Activated CD4-positive, alpha-beta T cell treated with anti-CD3 and anti-CD28 coated beads, Interleukin-2, amount 10 ng/mL, durations not matched to agents 24 days and 14 days (primary cell): ENCODE data around the gene TMEM167A. TPM values are rescaled to one million over a fixed set of nuclear protein-coding genes. Genes with fewer than 3 reads are reported as not detected.

ENCODE experiments used
- DNase-seq: peaks from one replicate; pipeline ENCODE4 v3.0.0; 2022
- H3K27ac Mint-ChIP-seq: one replicate; pipeline ENCODE4 v1.8.0; 2022; ENCODE audit warnings: mild to moderate bottlenecking, mixed read lengths
- H3K27me3 Mint-ChIP-seq: one replicate; pipeline ENCODE4 v1.8.0; 2022; ENCODE audit warnings: mixed read lengths
- H3K36me3 Mint-ChIP-seq: one replicate; pipeline ENCODE4 v1.8.0; 2022; ENCODE audit warnings: low read depth, mild to moderate bottlenecking, mixed read lengths
- H3K4me1 Mint-ChIP-seq: one replicate; pipeline ENCODE4 v1.8.0; 2021; ENCODE audit warnings: mixed read lengths
- H3K4me3 Mint-ChIP-seq: one replicate; pipeline ENCODE4 v1.8.0; 2022; ENCODE audit warnings: mild to moderate bottlenecking, moderate library complexity, mixed read lengths
- H3K9me3 Mint-ChIP-seq: one replicate; pipeline ENCODE4 v1.8.0; 2021; ENCODE audit warnings: mixed read lengths
- intact Hi-C: fragments of 100-400 bp; cut with micrococcal nuclease; formaldehyde crosslinking; loops from one replicate; pipeline ENCODE4 v1.15.1; 2023
- total RNA-seq: library from RNA; stranded (reverse); gene quantifications from 2 replicates; pipeline ENCODE4 v1.2.3, GENCODE V29; 2022

The TMEM167A gene
- total RNA-seq, 1 donor from 2014 or later: 87.4 TPM

DNA sequence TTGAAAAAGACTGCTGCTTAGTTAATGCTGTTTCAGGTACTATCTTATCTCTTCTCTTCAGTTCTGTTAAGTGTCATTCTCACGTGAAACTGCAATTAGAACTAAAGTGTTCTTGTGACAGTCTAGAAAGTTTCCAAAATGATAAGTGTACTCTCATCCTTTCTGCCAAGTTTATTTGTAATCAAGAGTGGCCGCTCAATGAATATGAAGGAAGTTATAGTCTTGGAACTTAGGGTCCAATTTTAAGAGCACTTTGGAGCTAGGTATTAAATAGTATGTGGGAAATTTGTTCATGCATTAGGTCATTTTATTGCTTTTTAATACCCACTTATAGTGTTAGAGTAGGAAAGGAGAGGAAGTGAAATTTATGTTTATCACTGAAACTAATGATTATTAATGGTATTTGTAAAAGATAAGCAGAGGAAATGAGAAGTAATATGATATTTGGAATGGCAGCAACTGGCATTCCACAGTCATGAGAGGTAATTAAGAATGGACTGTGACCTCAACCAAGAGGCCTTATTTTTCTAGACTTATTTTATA, 20.6 kb upstream of the TMEM167A start:
- Mint-ChIP-seq H3K4me3 (no peak overlapping the region), H3K27ac (no peak overlapping the region), H3K9me3 (peaks cover 13% of the 10 kb centered on the region), H3K27me3 (no peaks in the 10 kb centered on the region), H3K36me3 (peaks cover 13% of the 10 kb centered on the region), H3K4me1 (peaks cover 3% of the 10 kb centered on the region)
- intact Hi-C loops: no loop called here
- no peak for DNase-seq

- Mint-ChIP-seq H3K9me3 (peaks cover 14% of the 10 kb centered on the region), H3K27me3 (no peaks in the 10 kb centered on the region), H3K27ac (no peak overlapping the region), H3K36me3 (peaks cover 16% of the 10 kb centered on the region), H3K4me3 (no peak overlapping the region), H3K4me1 (peaks cover 11% of the 10 kb centered on the region)
- intact Hi-C loops: no loop called here
- no peak for DNase-seq
These were observed 19.6 kb upstream of the TMEM167A start for GRCh38 chr5:83096660-83097339.

- no peaks in the 10 kb centered on the region for H3K27me3 Mint-ChIP-seq
- no peak overlapping the region for H3K27ac Mint-ChIP-seq
- peaks cover 14% of the 10 kb centered on the region for H3K9me3 Mint-ChIP-seq
- DNase-seq: no peak
- no peak overlapping the region for H3K4me3 Mint-ChIP-seq
- intact Hi-C loops: no loop called here
- peaks cover 17% of the 10 kb centered on the region for H3K36me3 Mint-ChIP-seq
- H3K4me1 Mint-ChIP-seq: peaks cover 11% of the 10 kb centered on the region
These were observed 18.9 kb upstream of the TMEM167A start for GRCh38 chr5:83095957-83096539.

- no peak for DNase-seq
- Mint-ChIP-seq H3K36me3 (peaks cover 19% of the 10 kb centered on the region), H3K9me3 (peaks cover 16% of the 10 kb centered on the region), H3K4me3 (no peak overlapping the region), H3K4me1 (peaks cover 11% of the 10 kb centered on the region), H3K27me3 (no peaks in the 10 kb centered on the region), H3K27ac (no peak overlapping the region)
- intact Hi-C loops: no loop called here
These were observed 18.2 kb upstream of the TMEM167A start for GRCh38 chr5:83095163-83095956.

DNA sequence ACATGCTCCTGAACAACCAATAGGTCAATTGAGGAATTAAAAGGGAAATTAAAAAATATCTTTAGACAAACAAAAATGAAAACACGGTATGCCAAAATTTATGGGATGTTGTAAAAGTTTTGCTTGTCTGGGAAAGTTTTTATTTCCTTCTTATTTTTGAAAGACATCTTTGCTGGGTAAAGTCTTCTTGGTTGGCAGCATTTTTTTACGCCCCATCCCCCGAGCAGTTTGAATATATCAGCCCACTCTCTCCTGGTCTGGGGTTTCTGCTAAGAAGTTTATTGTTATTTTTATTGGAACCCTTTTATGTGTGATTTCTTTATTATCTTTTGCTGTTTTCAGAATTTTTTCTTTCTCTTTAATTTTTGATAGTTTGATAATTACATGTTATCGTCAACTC, 16.5 kb upstream of the TMEM167A start:
- intact Hi-C loops: no loop called here
- no peak overlapping the region for H3K4me3 Mint-ChIP-seq
- no peaks in the 10 kb centered on the region for H3K27me3 Mint-ChIP-seq
- H3K9me3 Mint-ChIP-seq: peaks cover 18% of the 10 kb centered on the region
- no peak overlapping the region for H3K27ac Mint-ChIP-seq
- peaks cover 11% of the 10 kb centered on the region for H3K4me1 Mint-ChIP-seq
- peaks cover 19% of the 10 kb centered on the region for H3K36me3 Mint-ChIP-seq
- no peak for DNase-seq

GRCh38 chr5:83092619-83093018, 15.4 kb upstream of the TMEM167A start:
- intact Hi-C loops: no loop called here
- DNase-seq: no peak
- H3K27me3 Mint-ChIP-seq: no peaks in the 10 kb centered on the region
- peaks cover 18% of the 10 kb centered on the region for H3K9me3 Mint-ChIP-seq
- H3K4me1 Mint-ChIP-seq: peaks cover 11% of the 10 kb centered on the region
- H3K36me3 Mint-ChIP-seq: peaks cover 19% of the 10 kb centered on the region
- no peak overlapping the region for H3K4me3 Mint-ChIP-seq
- no peak overlapping the region for H3K27ac Mint-ChIP-seq

DNA sequence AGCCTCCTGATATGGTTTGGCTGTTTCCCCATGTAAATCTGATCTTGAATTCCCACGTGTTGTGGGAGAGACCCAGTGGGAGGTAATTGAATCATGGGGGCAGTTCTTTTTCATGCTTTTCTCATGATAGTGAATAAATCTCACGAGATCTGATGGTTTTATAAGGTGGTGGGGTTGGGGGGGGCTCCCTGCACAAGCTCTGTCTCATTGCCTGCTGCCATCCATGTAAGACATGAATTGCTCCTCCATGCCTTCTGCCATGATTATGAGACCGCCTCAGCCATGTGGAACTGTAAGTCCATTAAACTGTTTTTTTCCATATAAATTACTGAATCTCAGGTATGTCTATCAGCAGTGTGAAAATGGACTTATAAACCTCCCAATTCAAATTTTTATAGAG, 13.0 kb upstream of the TMEM167A start:
- peaks cover 11% of the 10 kb centered on the region for H3K4me1 Mint-ChIP-seq
- H3K36me3 Mint-ChIP-seq: peaks cover 17% of the 10 kb centered on the region
- no peaks in the 10 kb centered on the region for H3K27me3 Mint-ChIP-seq
- H3K4me3 Mint-ChIP-seq: no peak overlapping the region
- no peak for DNase-seq
- peaks cover 13% of the 10 kb centered on the region for H3K9me3 Mint-ChIP-seq
- intact Hi-C loops: no loop called here
- no peak overlapping the region for H3K27ac Mint-ChIP-seq

DNA sequence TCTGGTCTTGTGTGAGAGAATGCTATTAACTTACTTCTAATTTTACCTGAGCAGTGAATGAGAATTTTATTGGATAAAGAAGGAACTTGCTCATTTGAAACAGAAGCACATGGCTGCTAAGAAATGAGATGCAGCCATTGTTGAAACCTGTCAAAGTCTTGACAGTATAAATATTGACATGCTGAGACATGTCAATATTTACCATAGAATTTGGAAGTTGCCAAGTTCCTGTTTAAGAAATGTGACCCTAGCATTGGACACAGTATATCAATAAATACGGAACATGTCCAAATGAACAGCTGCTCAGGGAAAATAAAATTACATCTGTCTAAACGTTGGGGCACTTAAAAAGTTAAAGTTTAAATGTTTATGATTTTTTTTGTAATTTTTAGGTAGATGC, 7.9 kb upstream of the TMEM167A start:
- H3K27ac Mint-ChIP-seq: no peak overlapping the region
- intact Hi-C loops: no loop called here

GRCh38 chr5:83084336-83084735, 7.1 kb upstream of the TMEM167A start:
- DNase-seq: no peak
- H3K4me1 Mint-ChIP-seq: peaks cover 3% of the 10 kb centered on the region
- no peak overlapping the region for H3K27ac Mint-ChIP-seq
- no peaks in the 10 kb centered on the region for H3K9me3 Mint-ChIP-seq
- peaks cover 3% of the 10 kb centered on the region for H3K36me3 Mint-ChIP-seq
- H3K27me3 Mint-ChIP-seq: no peaks in the 10 kb centered on the region
- no peak overlapping the region for H3K4me3 Mint-ChIP-seq
- intact Hi-C loops: no loop called here

More for the DNA sequence above, 7.9 kb upstream of the TMEM167A start:
- no peaks in the 10 kb centered on the region for H3K27me3 Mint-ChIP-seq
- no peaks in the 10 kb centered on the region for H3K9me3 Mint-ChIP-seq
- DNase-seq: no peak
- peaks cover 3% of the 10 kb centered on the region for H3K36me3 Mint-ChIP-seq
- no peak overlapping the region for H3K4me3 Mint-ChIP-seq
- peaks cover 3% of the 10 kb centered on the region for H3K4me1 Mint-ChIP-seq

- peaks cover 3% of the 10 kb centered on the region for H3K36me3 Mint-ChIP-seq
- H3K27ac Mint-ChIP-seq: no peak overlapping the region
- H3K4me3 Mint-ChIP-seq: no peak overlapping the region
- H3K27me3 Mint-ChIP-seq: no peaks in the 10 kb centered on the region
- peaks cover 10% of the 10 kb centered on the region for H3K4me1 Mint-ChIP-seq
- no peak for DNase-seq
- H3K9me3 Mint-ChIP-seq: peaks cover 4% of the 10 kb centered on the region
- intact Hi-C loops: no loop called here
These were observed 5.6 kb upstream of the TMEM167A start for GRCh38 chr5:83082750-83083149.

DNA sequence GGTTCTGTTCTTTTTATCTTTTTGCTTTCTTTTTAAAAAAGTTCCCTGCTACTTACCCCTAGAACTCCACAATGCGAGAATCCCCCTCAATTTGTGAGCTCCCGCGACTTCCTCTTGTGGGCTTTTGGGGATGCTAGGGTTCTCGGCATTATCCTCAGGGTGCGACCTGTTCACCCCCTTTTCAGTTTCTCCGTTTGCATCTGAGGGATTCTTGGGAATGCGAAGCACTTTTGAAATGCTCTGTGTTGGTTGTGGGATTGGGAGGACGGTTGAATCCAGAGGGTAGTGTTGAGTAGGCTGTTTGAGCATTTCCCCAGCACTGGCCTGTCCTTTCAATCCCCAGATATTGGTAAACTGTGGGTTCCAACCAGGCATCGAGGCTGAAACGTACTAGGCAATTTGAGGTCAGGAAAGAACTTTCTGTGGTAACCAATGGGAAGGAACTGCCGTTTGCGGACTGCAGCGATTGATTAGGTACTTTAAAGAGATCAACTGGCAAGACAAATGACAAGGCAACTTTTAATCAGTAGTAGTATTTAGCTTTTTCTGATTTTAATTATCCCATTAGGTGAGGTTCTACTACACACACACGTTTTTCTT, 568 bp upstream of the TMEM167A start:
- Mint-ChIP-seq H3K4me1 (peaks cover 34% of the 10 kb centered on the region), H3K4me3 (peak overlapping the region; percentile 97), H3K9me3 (peaks cover 4% of the 10 kb centered on the region), H3K36me3 (peaks cover 23% of the 10 kb centered on the region), H3K27me3 (no peaks in the 10 kb centered on the region), H3K27ac (peak overlapping the region; percentile 98)
- intact Hi-C loops: loop anchor here (1.0 to 10.0 kb wide), 5 partner anchors 395 to 1103 kb away; partner anchors contain the start of genes ATG10, RPS23 and VCAN
- DNase-seq: no peak

- peaks cover 35% of the 10 kb centered on the region for H3K36me3 Mint-ChIP-seq
- no peaks in the 10 kb centered on the region for H3K27me3 Mint-ChIP-seq
- DNase-seq: no peak
- no peaks in the 10 kb centered on the region for H3K9me3 Mint-ChIP-seq
- peaks cover 38% of the 10 kb centered on the region for H3K4me1 Mint-ChIP-seq
- intact Hi-C loops: loop anchor here (10.0 kb wide), 1 partner anchor 1098 kb away; the partner anchor contains the start of gene ATG10
- no peak overlapping the region for H3K4me3 Mint-ChIP-seq
- no peak overlapping the region for H3K27ac Mint-ChIP-seq
These were observed 4.2 kb downstream of the TMEM167A start for GRCh38 chr5:83072966-83073365.

DNA sequence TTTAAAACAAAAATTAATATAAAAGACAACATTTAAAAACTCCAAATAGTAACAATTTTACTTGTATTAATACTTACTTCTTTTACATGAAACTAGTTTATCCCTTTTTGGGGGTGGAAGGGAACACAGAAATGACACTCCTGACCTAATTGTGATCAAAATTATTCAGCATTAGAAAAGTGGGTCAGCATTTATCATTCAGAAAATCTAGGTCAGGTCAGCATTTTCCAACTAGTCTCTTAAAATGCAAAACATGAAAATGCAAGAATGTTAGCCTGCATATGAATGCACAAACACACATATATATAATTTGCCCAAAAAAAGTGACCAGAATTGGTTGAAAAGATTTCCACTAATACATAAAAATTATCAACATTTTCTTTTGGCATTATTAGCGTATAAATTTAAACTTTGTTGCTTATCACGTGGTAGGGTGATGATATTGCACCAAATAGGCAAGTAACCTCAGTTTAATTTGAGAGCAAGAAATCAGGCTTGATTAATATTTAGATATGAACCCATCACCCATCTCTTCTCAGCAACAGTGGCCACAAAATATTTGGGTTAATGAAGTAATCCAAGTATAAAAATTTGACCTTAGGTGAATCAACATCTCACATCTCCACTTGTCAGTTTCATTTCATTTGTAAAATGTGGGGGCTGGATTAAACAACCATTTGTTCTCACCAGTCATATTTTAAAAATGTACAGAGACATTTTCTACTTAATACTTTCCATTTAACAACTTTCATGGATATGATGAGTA, 5.7 kb downstream of the TMEM167A start:
- H3K27me3 Mint-ChIP-seq: no peaks in the 10 kb centered on the region
- H3K9me3 Mint-ChIP-seq: no peaks in the 10 kb centered on the region
- peaks cover 32% of the 10 kb centered on the region for H3K36me3 Mint-ChIP-seq
- no peak for DNase-seq
- peaks cover 41% of the 10 kb centered on the region for H3K4me1 Mint-ChIP-seq
- H3K27ac Mint-ChIP-seq: no peak overlapping the region
- no peak overlapping the region for H3K4me3 Mint-ChIP-seq
- intact Hi-C loops: loop anchor here (10.0 kb wide), 1 partner anchor 1097 kb away; the partner anchor contains the start of gene ATG10
